GM04503 (cell line): ENCODE data around the gene NOVA2.
A peak's percentile ranks its signal among the peaks of the same experiment; 100 is the strongest.

Experiments
- DNase-seq: peaks from one replicate; pipeline ENCODE4 v3.0.0-alpha.2; 2012; ENCODE audit warnings: low read depth

NOVA2 gene

GRCh38 chr19:45895519-45895972 lies 78.1 kb downstream of the NOVA2 start:
- no peak for DNase-seq

- no peak for DNase-seq
Observed at GRCh38 chr19:45890877-45891276, 82.8 kb downstream of the NOVA2 start.

- DNase-seq: no peak
Observed at GRCh38 chr19:45889210-45889885, 84.3 kb downstream of the NOVA2 start.

- DNase-seq: no peak
Observed at GRCh38 chr19:45887200-45887710, 86.4 kb downstream of the NOVA2 start.

GRCh38 chr19:45886427-45887199 lies 87.1 kb downstream of the NOVA2 start:
- DNase-seq: peak; percentile 73

GRCh38 chr19:45885556-45886426 lies 87.9 kb downstream of the NOVA2 start, which contains the start of gene IRF2BP1:
IRF2BP1 (minus strand) TSS chr19:45886141; CDS start chr19:45885774, 367 bp downstream.
- DNase-seq: peak; percentile 59

GRCh38 chr19:45884682-45885555 lies 88.7 kb downstream of the NOVA2 start:
- no peak for DNase-seq

GRCh38 chr19:45883881-45884681 lies 89.6 kb downstream of the NOVA2 start:
- DNase-seq: no peak
